Stimulated activated CD8-positive, alpha-beta memory T cell treated with anti-CD3 and anti-CD28 coated beads, Interleukin-15, amount 100 ng/mL, for 48 hours (primary cell): ENCODE data around the gene GAA.
"Not testable (repeated sequence)": the region's sequence is repeated elsewhere in the genome, so short reads cannot be mapped to it uniquely, and the experiment has no call there.

Experiments
- DNase-seq, 2 donors: peaks; one replicate each; pipeline ENCODE4 v3.0.0-alpha.2; 2020; ENCODE audit warnings: low read depth in 2 of 2

GAA gene

DNA sequence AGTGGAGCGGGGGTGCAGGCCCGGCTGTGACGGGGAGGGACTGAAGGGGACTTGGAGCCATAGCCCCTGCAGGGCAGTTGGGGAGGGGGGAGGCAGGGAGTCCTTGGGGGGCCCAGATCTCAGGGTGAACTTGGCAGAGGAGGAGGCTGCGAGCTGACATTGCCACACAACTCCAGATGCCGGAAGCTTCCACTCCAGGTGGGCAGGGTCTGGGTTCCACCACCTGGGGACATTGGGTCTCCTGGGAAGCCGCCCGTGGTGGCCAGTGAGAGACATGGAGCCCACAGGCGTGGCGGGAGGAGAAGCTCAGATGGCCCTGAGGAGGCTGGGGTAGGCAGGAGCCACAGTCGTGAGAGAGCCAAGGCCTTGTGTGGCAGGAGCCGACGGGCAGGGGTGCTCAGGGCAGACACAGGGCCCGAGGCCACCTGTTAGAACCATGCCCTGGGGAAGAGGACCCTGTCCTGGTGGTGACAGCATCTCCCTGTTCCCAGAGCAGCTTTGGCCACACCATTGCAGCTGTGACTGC, 18.2 kb upstream of the GAA start:
- DNase-seq, result no peak

DNA sequence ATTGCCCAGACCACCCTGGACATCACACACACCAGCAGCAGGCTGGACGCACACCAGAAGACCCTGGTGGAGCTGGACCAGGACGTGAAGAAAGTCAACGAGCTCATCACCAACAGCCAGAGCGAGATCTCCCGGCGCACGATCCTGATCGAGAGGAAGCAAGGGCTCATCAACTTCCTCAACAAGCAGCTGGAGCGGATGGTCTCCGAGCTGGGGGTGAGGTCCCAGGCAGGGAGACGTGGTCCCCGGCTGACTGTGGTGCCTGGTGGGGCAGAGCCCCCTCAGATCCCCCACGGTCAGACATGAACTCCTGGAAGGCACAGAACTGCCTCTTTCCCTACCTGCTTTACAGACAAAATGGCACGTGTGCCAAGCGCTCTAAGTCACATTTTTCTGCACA, 16.6 kb upstream of the GAA start:
- DNase-seq, result no peak

DNA sequence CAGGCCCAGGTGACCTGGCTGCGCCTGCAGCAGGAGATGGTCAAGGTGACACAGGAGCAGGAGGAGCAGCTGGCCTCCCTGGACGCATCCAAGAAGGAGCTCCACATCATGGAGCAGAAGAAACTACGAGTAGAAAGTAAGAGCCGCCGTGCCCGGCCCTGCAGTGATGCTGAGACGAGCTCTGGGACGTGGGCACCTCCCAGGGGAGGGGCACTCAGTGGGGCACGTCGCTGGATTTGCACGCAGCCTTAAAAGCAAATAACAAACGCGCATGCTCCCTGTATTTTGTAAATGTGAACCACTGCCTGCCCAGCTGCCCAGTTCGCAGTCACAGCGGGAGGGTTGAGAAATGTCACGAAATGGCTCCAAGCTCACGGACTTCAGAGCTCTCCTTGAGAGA, 15.3 kb upstream of the GAA start:
- DNase-seq, result no peak

DNA sequence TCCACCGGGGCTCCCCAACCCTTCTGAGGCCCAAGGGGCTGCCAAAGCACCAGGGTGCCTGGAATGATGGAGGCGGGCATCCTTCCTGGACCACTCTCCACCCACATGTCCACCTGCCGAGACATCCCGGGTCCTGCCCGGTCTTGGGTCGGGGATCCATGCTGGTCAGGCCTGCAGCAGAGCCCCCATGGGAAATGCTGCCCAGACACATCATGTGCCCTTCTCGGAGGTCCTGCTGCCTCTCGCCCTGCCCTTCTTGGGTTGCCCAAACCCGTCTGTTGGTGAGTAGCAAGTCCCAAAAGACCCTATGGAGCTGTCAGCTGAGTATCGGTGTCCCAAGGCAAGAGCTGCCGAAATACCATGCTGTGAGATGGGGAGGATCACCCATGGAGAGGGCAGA, 14.8 kb upstream of the GAA start:
- no peak for DNase-seq

DNA sequence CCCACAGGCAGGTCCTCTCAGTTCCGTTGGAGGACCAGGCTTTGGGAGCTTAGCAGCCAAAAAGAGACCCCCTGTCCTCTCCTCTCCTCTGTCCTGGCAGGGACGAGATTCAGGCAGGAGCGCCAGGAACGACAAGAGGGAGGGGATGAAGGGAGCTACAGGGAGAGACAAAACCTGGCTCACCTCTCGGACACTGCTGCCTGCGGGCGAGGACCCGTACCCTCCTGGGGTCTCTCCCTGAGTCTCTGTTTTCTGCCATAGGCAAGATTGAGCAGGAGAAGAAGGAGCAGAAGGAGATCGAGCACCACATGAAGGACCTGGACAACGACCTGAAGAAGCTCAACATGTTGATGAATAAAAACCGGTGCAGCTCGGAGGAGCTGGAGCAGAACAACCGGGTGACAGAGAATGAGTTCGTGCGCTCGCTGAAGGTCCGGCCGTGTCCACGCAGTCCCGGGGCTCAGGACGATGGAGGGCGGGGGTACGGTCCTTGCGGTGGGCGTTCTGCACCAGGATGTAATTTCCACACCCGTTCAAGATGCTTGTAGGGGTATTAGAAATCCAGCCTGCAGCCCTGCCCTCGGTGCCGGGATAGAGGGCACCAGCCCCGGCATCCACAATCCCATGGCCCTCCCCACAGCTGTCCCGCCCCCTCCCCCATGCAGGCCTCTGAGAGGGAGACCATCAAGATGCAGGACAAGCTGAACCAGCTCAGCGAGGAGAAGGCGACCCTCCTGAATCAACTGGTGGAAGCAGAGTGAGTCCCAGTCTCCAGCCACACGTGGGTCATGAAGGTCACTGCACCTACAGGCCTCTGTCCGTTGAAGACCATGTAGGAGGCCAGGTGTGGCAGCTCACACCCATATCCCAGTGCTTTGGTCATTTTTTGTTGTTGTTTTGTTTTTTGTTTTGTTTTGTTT, 13.8 kb upstream of the GAA start:
- DNase-seq, result no peak

DNA sequence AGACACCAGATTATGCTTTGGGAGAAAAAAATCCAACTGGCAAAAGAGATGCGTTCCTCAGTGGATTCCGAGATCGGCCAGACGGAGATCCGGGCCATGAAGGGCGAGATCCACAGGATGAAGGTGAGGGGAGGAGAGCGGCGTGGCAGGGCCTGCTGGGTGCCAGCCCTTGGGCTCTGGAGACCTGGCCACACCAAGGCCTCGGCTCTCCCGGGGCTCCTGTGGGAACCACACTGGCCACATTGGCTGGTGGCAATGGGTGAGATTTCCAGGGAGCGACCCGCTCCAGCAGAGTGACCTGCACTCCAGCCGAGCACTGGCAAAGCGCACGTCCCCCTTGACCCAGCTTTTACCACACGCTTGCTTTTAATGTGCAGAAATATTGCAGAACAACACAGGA, 11.6 kb upstream of the GAA start:
- no peak for DNase-seq

DNA sequence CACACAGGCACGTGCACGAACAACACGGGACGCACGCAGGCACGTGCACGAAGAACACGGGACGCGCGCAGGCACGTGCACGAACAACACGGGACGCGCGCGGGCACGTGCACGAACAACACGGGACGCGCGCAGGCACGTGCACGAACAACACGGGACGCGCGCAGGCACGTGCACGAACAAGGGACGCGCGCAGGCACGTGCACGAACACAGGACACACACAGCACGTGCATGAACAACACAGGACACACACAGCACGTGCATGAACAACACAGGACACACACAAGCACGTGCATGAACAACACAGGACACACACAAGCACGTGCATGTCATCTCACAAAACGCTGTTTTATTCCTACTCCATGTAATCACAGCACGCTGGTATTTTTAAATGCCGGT, 11.2 kb upstream of the GAA start:
- DNase-seq, result not testable (repeated sequence)

DNA sequence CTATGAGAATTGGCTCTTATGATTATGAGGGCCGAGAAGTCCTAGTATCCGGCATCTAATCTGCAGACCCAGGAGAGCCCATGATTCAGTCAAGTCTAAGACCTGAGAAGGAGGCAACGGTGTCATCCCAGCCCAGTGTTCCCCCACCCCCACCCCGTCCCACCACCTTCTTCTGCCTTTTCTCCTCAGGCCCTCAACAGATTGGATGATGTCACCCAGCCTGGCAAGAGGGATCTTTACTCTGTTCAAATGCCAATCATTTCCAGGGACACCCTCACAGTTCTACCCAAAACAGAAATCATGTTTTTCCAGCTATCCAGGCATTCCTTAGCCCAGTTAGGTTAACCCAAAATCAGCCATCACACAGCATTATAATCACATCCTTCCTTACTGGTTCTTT, 10.0 kb upstream of the GAA start:
- no peak for DNase-seq

DNA sequence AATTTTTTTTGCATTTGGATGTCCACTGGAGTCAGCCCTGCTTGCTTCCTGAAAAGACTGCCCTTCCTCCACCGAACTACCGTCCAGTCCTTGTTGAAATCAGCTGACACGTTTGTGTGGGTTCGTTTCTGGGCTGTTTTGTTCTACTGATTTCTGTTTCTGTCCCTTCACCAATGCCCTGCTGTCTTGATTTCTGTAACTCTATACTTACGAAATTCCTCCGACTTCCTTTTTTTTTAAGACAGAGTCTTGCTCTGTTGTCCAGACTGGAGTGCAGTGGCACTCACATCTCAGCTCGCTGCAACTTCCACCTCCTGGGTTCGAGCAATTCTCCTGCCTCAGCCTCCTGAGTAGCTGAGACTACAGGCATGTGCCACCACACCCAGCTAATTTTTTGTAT, 8.4 kb upstream of the GAA start:
- DNase-seq, result no peak

DNA sequence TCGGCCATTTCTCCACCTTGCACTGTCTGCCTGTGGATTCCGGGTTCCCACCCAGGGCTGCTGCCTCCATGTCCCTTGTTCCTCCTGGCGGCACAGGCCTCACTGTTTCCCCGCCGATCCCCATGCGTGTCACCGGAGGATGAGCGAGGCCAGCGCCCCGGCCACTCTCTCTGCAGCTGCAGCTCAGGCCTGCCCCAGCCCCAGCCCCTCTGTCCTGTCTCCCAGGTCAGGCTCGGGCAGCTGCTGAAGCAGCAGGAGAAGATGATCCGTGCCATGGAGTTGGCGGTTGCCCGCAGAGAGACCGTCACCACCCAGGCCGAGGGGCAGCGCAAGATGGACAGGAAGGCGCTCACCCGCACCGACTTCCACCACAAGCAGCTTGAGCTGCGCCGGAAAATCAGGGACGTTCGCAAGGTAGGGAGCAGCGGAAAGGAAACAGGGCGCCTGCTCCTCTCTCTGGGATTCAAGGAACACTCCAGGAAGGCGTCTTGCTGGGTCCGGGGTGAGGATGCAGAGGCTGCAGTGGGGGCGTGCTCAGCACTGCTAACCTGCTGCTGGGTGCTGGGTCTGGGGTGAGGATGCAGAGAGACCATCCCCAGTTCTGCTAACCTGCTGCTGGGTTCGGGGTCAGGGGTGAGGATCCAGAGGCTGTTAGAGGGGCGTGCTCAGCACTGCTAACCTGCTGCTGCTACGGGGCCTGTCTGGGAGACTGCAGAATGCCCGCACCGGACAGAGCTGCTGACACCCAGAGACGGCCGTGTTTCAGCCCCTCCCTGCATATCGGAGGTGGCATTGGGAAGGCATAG, 6.1 kb upstream of the GAA start:
- no peak for DNase-seq

DNA sequence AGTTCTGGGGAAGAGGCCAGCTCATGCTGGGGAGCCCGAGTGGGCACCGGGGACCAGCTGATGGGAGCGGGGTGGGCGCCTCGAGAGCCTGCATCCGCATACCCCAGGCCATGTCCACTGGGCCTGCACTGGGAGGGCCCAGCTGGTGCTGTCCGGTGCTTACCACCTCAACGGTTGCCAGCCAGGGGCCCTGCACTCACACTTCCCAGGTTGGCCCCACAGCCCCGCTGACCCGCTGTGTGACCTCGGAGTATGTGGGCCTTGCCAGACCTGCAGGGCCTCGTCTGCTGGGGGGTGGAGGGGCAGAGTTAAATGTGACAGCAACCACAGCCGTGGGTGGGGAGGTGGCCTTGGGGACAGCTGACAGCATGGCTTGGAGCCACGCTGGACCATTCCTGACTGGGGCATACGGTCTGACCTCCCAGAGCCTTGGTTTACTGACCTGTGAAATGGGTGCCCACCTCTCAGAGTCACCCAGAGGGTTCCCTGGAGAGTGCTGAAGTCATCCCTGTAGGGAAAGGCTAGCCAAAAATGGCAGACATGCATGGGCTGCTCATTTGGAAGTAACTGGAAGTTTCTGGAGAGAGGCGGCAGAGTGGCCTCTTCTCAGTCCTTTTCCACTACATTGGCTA, 5.4 kb upstream of the GAA start:
- no peak for DNase-seq

DNA sequence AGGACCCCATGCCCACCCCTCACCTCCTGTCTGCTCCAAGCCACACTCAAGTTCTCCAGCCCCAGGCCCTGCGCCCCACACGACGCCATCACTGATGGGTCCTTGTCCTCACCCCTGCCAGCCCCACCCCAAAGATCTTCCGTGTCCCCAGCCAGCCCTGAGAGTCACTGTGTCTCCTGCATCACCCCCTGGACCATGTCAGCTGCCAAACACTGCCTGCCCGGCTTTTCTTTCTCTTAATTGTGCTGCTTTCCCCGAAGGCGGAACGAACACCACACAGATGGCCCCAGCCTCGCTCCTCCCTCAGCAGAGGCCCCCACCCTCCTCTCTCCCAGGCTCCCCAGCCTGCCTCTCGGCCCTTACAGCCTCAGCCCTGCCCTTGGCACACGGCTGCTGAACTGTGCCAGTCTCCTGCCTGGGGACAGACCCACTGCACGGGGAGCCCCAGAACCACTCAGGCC, 4.8 kb upstream of the GAA start:
- no peak for DNase-seq

DNA sequence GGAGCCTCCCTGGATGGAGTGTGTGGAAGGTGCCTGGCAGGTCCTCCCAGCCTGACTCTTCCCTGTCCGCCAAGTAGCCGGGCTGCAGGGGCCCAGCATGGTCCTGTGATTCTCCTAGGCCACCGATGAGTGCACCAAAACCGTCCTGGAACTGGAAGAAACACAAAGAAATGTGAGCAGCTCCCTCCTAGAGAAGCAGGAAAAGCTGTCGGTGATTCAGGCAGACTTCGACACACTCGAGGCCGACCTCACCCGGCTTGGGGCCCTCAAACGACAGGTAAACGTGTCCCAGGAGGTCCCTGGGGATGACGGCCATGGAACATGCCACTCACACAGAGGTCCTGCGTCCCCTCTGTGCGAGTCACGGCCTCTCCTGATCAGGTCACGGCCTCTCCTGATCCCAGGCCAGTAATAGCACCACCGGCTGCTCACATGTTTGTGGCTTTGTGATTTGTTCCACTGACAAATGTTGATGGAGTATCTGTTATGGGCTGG, 4.2 kb upstream of the GAA start:
- no peak for DNase-seq

DNA sequence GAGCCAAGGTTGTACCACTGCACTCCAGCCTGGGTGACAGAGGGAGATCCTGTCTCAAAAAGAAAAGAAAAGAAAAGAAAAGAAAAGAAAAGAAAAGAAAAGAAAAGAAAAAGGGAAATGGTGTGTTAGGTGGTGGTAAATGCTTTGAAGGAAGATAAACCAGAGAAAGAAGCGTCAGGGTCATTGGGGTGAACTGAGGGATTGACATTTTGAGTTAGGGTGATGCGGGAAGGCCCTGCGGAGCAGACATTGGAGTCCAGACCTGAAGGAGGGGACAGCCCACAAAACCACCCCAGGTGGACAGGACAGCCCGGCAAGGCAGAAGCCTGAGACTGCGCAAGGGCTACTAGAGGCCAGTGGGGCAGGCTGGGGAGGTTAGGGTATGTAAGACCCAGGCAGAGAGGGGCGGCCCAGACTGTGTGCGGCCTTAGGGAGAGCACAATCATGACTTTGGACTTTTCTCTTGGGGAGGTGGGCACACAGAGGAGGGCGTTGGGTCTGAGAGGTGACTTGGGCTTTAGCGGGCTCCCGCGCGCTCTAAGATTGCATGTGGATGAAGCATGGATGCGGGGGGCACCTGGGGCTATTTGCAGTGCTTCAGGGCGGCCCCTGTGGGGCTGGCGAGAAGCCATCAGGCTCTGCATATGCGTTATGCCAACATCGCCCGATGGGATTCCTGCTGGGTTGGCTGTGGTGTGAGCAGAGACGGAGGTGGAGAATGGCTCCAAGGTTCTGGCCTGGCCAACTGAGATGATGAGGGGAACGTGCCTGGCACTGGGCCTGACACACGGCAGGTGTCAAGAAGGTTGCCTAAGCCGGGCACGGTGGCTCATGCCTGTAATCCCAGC, 3.3 kb upstream of the GAA start:
- no peak for DNase-seq

DNA sequence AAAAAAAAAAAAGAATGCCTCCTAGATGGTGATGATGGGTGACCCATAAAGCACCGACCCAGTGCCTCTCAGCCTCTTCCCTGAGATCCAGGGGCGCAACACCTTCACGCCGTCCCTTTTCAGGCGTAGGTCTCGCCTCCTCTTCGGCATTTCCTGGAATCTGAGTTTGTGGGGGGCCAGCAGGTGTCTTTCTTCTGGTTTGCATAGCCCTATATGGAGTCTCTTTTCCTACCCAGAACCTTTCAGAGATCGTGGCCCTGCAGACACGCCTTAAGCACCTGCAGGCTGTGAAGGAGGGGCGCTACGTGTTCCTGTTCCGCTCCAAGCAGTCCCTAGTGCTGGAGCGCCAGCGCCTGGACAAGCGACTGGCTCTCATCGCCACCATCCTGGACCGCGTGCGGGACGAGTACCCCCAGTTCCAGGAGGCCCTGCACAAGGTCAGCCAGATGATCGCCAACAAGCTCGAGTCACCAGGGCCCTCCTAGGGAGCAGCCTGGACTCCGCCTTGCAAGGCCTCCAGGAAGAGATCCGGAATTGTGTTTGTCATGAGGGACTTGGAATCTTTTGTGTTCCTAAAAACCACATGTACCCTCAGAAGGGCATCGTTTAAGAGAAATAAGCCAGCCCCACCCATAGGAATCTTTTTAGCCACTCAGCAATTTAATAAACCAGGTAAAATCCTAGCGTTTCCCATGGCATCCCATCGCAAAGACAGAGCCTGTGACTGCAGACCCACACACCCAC, 1.9 kb upstream of the GAA start:
- no peak for DNase-seq

DNA sequence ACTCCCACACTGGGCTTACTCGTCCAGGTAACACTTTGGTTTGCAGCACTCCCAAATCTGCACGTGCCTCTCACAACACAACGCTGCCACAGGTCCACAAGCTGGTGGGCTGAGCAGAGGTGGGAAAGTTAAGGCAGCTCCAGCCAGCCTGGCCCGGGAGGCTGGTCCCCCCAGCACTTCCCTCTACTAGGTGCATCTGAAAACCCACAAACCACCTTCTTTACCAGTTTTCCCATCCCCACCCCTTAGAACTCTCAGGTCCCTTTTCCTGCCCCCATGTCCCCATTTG, 1.4 kb upstream of the GAA start:
- no peak for DNase-seq

DNA sequence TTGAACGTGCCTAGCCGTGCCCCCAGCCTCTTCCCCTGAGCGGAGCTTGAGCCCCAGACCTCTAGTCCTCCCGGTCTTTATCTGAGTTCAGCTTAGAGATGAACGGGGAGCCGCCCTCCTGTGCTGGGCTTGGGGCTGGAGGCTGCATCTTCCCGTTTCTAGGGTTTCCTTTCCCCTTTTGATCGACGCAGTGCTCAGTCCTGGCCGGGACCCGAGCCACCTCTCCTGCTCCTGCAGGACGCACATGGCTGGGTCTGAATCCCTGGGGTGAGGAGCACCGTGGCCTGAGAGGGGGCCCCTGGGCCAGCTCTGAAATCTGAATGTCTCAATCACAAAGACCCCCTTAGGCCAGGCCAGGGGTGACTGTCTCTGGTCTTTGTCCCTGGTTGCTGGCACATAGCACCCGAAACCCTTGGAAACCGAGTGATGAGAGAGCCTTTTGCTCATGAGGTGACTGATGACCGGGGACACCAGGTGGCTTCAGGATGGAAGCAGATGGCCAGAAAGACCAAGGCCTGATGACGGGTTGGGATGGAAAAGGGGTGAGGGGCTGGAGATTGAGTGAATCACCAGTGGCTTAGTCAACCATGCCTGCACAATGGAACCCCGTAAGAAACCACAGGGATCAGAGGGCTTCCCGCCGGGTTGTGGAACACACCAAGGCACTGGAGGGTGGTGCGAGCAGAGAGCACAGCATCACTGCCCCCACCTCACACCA, 724 bp downstream of the GAA start:
- DNase-seq, result no peak

DNA sequence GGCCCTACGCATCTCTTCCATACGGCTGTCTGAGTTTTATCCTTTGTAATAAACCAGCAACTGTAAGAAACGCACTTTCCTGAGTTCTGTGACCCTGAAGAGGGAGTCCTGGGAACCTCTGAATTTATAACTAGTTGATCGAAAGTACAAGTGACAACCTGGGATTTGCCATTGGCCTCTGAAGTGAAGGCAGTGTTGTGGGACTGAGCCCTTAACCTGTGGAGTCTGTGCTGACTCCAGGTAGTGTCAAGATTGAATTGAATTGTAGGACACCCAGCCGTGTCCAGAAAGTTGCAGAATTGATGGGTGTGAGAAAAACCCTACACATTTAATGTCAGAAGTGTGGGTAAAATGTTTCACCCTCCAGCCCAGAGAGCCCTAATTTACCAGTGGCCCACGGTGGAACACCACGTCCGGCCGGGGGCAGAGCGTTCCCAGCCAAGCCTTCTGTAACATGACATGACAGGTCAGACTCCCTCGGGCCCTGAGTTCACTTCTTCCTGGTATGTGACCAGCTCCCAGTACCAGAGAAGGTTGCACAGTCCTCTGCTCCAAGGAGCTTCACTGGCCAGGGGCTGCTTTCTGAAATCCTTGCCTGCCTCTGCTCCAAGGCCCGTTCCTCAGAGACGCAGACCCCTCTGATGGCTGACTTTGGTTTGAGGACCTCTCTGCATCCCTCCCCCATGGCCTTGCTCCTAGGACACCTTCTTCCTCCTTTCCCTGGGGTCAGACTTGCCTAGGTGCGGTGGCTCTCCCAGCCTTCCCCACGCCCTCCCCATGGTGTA, 1.5 kb downstream of the GAA start:
- no peak for DNase-seq

DNA sequence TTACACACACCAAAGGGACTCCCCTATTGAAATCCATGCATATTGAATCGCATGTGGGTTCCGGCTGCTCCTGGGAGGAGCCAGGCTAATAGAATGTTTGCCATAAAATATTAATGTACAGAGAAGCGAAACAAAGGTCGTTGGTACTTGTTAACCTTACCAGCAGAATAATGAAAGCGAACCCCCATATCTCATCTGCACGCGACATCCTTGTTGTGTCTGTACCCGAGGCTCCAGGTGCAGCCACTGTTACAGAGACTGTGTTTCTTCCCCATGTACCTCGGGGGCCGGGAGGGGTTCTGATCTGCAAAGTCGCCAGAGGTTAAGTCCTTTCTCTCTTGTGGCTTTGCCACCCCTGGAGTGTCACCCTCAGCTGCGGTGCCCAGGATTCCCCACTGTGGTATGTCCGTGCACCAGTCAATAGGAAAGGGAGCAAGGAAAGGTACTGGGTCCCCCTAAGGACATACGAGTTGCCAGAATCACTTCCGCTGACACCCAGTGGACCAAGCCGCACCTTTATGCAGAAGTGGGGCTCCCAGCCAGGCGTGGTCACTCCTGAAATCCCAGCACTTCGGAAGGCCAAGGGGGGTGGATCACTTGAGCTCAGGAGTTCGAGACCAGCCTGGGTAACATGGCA, 2.2 kb downstream of the GAA start:
- DNase-seq, result no peak
